OCI-LY7 (cell line): Measurements from ENCODE around the gene DMD. TPM values are rescaled to one million over a fixed set of nuclear protein-coding genes. Genes with fewer than 3 reads are reported as not detected.

Experiments used
- BruUV-seq: library from RNA; stranded (reverse); fragments of 400-500 nt; replicated peaks from 2 replicates; lab custom pipeline; 2021; lab: Mats Ljungman, UMichigan
- CTCF ChIA-PET: fragments of 300-600 bp; sonication (Branson Sonifier 250); formaldehyde crosslinking; loops from one replicate; lab custom pipeline; 2022; ENCODE audit warnings: antibody characterized with exemption; ENCODE audit not compliant: unreplicated experiment; lab: Charles Lee
- POLR2A ChIA-PET: fragments of 300-600 bp; sonication (Branson Sonifier 250); formaldehyde crosslinking; loops from one replicate; lab custom pipeline; 2022; ENCODE audit warnings: antibody characterized with exemption; lab: Charles Lee
- DNase-seq: peaks from one replicate; pipeline ENCODE4 v3.0.0-alpha.2; 2015; ENCODE audit warnings: low spot score
- H2AFZ ChIP-seq: fragments of 200-600 bp; sonication (generic), shearing (Covaris generic); 2 replicates; pipeline ENCODE4 v1.6.1; 2014; ENCODE audit warnings: mild to moderate bottlenecking, antibody characterized with exemption, low read length, moderate library complexity
- H3K27ac ChIP-seq: fragments of 200-600 bp; sonication (generic); 2 replicates; pipeline ENCODE4 v1.5.1; 2014; ENCODE audit warnings: mixed run types, low read depth, mild to moderate bottlenecking, moderate library complexity, low read length, inconsistent platforms; ENCODE audit not compliant: poor library complexity, severe bottlenecking
- H3K36me3 ChIP-seq: fragments of 200-600 bp; sonication (generic); 2 replicates; pipeline ENCODE4 v1.6.1; 2014; ENCODE audit warnings: mild to moderate bottlenecking, antibody characterized with exemption, low read length, moderate library complexity, mixed read lengths; ENCODE audit not compliant: insufficient read depth
- H3K4me1 ChIP-seq: fragments of 200-600 bp; sonication (generic); 2 replicates; pipeline ENCODE4 v1.5.1; 2014; ENCODE audit warnings: mild to moderate bottlenecking, low read length; ENCODE audit not compliant: insufficient read depth, poor library complexity, severe bottlenecking
- H3K4me2 ChIP-seq: fragments of 200-600 bp; sonication (generic); 2 replicates; pipeline ENCODE4 v1.6.1; 2014; ENCODE audit warnings: mild to moderate bottlenecking, low read length
- H3K4me3 ChIP-seq: fragments of 200-600 bp; sonication (generic); 2 replicates; pipeline ENCODE4 v1.5.1; 2014; ENCODE audit warnings: mild to moderate bottlenecking, low read depth, low read length; ENCODE audit not compliant: poor library complexity, severe bottlenecking
- H3K79me2 ChIP-seq: fragments of 200-600 bp; sonication (generic); 2 replicates; pipeline ENCODE4 v1.6.1; 2016; ENCODE audit warnings: low read depth, mild to moderate bottlenecking, low read length, moderate library complexity, mixed read lengths; ENCODE audit not compliant: insufficient read depth
- H3K9me2 ChIP-seq: fragments of 200-600 bp; sonication (generic); 2 replicates; pipeline ENCODE4 v1.6.1; 2016; ENCODE audit warnings: mild to moderate bottlenecking, low read length, mixed read lengths; ENCODE audit not compliant: insufficient read depth
- H3K9me3 ChIP-seq: fragments of 200-600 bp; sonication (generic); 2 replicates; pipeline ENCODE4 v1.6.1; 2014; ENCODE audit warnings: mild to moderate bottlenecking, mixed run types, low read length, mixed read lengths
- H4K20me1 ChIP-seq: fragments of 200-600 bp; sonication (generic); 2 replicates; pipeline ENCODE4 v1.6.1; 2014; ENCODE audit warnings: mild to moderate bottlenecking, antibody characterized with exemption, low read length, moderate library complexity, mixed read lengths; ENCODE audit not compliant: insufficient read depth
- EZH2phosphoT487 ChIP-seq: fragments of 200-600 bp; sonication (generic); IDR thresholded peaks from 2 replicates; pipeline ENCODE4 v1.6.1; 2018; ENCODE audit warnings: low read depth, borderline replicate concordance, mild to moderate bottlenecking, mixed run types, antibody characterized with exemption, low read length, moderate library complexity, mixed read lengths
- intact Hi-C: fragments of 100-400 bp; cut with micrococcal nuclease; formaldehyde crosslinking; loops from one replicate; pipeline ENCODE4 v1.10.0; 2022; ENCODE audit not compliant: unreplicated experiment
- total RNA-seq, 2 experiments: library from RNA; depleted of rRNA in 1 of 2; stranded (reverse); fragments of >200 nt in 1 of 2; shearing (Covaris generic) in 1 of 2; gene quantifications; 2 replicates each; pipeline ENCODE4 v1.2.3, GENCODE V29; 2014 to 2022
- TF ChIP-seq, protein P1 (sequence below): fragments of 200-600 bp; sonication (generic); conservative IDR thresholded peaks from 2 replicates; pipeline ENCODE4 v1.5.1; 2014; ENCODE audit warnings: mild to moderate bottlenecking, antibody characterized with exemption, low read length, moderate library complexity, mixed read lengths

Gene DMD
- total RNA-seq, 2 experiments from 2014 or later, result 20.5 to 61.4 TPM

DNA sequence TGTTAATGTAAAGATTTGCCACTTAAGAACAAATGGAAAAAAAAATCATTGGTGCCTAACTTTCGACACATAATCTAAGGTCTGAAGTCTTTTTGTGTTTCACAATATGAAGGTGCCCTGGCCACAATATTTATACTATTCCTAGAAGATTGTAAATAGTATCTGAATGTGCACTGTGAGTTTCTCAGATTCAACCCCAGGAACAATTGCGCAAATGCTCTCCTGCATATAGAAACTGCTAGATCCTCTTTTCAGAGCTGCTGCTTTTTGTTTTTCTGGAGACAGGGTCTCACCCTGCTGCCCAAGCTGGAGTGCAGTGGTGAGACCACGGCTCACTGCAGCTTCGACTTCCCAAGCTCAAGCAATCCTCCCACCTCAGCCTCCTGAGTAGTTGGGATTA, 1659.4 kb downstream of the DMD start:
- H3K4me3 ChIP-seq, result no peak overlapping the region
- no peak overlapping the region for H3K27ac ChIP-seq
- BruUV-seq, result no TSS peak
- no peak overlapping the region for H2AFZ ChIP-seq
- no peaks in the 10 kb centered on the region for H3K36me3 ChIP-seq
- H3K4me1 ChIP-seq, result no peaks in the 10 kb centered on the region
- no peak for TF ChIP-seq EZH2phosphoT487
- TF ChIP-seq, protein P1, sequence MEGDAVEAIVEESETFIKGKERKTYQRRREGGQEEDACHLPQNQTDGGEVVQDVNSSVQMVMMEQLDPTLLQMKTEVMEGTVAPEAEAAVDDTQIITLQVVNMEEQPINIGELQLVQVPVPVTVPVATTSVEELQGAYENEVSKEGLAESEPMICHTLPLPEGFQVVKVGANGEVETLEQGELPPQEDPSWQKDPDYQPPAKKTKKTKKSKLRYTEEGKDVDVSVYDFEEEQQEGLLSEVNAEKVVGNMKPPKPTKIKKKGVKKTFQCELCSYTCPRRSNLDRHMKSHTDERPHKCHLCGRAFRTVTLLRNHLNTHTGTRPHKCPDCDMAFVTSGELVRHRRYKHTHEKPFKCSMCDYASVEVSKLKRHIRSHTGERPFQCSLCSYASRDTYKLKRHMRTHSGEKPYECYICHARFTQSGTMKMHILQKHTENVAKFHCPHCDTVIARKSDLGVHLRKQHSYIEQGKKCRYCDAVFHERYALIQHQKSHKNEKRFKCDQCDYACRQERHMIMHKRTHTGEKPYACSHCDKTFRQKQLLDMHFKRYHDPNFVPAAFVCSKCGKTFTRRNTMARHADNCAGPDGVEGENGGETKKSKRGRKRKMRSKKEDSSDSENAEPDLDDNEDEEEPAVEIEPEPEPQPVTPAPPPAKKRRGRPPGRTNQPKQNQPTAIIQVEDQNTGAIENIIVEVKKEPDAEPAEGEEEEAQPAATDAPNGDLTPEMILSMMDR, result no peak
- intact Hi-C loops, result no loop called here
- no peak overlapping the region for H3K4me2 ChIP-seq
- ChIA-PET CTCF (no interaction called here), POLR2A (no interaction called here)
- no peaks in the 10 kb centered on the region for H3K9me2 ChIP-seq
- H4K20me1 ChIP-seq, result no peaks in the 10 kb centered on the region
- H3K79me2 ChIP-seq, result no peaks in the 10 kb centered on the region
- no peaks in the 10 kb centered on the region for H3K9me3 ChIP-seq
- DNase-seq, result no peak

DNA sequence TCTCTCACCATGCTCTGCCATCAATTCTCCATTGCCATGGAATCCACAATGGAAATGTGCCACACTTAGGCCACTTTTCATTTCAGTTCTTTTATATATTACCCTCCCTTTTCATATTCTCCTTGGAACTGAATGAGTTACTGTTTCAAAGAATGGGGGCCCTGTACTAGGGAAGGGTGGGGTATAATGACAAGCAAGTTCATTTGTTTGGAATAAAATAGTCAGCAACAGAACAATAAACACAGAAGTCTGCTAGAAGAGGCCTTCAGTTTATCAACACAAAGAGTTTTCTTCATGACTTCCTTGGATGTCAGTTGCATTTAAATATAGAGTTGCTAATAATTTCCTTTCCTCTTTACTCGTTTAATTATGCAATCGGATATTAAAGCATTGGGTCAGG, 1661.2 kb downstream of the DMD start:
- Histone ChIP-seq H2AFZ (no peak overlapping the region), H3K79me2 (no peaks in the 10 kb centered on the region), H3K4me2 (no peak overlapping the region), H4K20me1 (no peaks in the 10 kb centered on the region), H3K4me1 (no peaks in the 10 kb centered on the region), H3K27ac (no peak overlapping the region), H3K9me2 (no peaks in the 10 kb centered on the region), H3K4me3 (no peak overlapping the region), H3K36me3 (no peaks in the 10 kb centered on the region), H3K9me3 (no peaks in the 10 kb centered on the region)
- DNase-seq, result no peak
- intact Hi-C loops, result no loop called here
- ChIA-PET POLR2A (no interaction called here), CTCF (no interaction called here)
- TF ChIP-seq, protein P1, result no peak
- no peak for TF ChIP-seq EZH2phosphoT487
- no TSS peak for BruUV-seq

DNA sequence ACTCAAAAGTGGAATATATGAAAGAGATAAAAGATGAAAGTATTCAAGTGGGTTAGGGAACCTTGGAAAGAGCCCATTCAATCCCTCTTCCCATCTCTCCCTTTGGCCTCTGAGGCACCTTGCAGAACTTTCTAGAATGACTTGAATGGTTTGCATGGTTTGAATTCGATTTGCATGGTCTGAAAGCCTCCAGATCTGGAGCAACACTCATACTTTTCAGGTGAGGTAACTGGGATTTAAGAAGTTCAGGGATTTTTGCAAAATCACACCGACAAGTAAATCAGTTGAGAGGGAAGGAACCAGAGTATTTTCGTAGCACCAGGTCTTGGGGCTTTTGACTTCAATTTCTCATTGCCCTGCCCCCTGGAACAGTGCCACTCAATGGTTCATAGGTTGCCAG, 1663.5 kb downstream of the DMD start:
- H3K79me2 ChIP-seq, result no peaks in the 10 kb centered on the region
- H3K9me3 ChIP-seq, result no peaks in the 10 kb centered on the region
- no TSS peak for BruUV-seq
- CTCF ChIA-PET, result no interaction called here
- H2AFZ ChIP-seq, result no peak overlapping the region
- H4K20me1 ChIP-seq, result no peaks in the 10 kb centered on the region
- no peak overlapping the region for H3K4me2 ChIP-seq
- H3K27ac ChIP-seq, result no peak overlapping the region
- no peaks in the 10 kb centered on the region for H3K36me3 ChIP-seq
- POLR2A ChIA-PET, result no interaction called here
- TF ChIP-seq, protein P1, result no peak
- no peak for TF ChIP-seq EZH2phosphoT487
- DNase-seq, result no peak
- intact Hi-C loops, result no loop called here
- H3K9me2 ChIP-seq, result no peaks in the 10 kb centered on the region
- no peaks in the 10 kb centered on the region for H3K4me1 ChIP-seq
- H3K4me3 ChIP-seq, result no peak overlapping the region
